HEK293T (cell line): ENCODE data around the gene DKC1.
"Not testable (repeated sequence)": the region's sequence is repeated elsewhere in the genome, so short reads cannot be mapped to it uniquely, and the experiment has no call there.

ENCODE experiments used
- ARNT ChIP-seq: fragments of 450-650 bp; IDR thresholded peaks from 2 replicates; pipeline ENCODE4 v1.6.1; 2017; ENCODE audit warnings: mild to moderate bottlenecking
- BHLHE40 ChIP-seq: fragments of 450-650 bp; IDR thresholded peaks from 2 replicates; pipeline ENCODE4 v1.6.1; 2016; ENCODE audit warnings: mild to moderate bottlenecking, moderate library complexity, borderline replicate concordance
- FOXA1 ChIP-seq: fragments of 450-650 bp; IDR thresholded peaks from 2 replicates; pipeline ENCODE4 v1.6.1; 2016; ENCODE audit warnings: mild to moderate bottlenecking
- FOXK2 ChIP-seq: fragments of 450-650 bp; IDR thresholded peaks from 2 replicates; pipeline ENCODE4 v1.6.1; 2016; ENCODE audit warnings: mild to moderate bottlenecking
- HDGF ChIP-seq: fragments of 450-650 bp; IDR thresholded peaks from 2 replicates; pipeline ENCODE4 v1.6.1; 2017; ENCODE audit warnings: antibody characterized with exemption, borderline replicate concordance

DNA sequence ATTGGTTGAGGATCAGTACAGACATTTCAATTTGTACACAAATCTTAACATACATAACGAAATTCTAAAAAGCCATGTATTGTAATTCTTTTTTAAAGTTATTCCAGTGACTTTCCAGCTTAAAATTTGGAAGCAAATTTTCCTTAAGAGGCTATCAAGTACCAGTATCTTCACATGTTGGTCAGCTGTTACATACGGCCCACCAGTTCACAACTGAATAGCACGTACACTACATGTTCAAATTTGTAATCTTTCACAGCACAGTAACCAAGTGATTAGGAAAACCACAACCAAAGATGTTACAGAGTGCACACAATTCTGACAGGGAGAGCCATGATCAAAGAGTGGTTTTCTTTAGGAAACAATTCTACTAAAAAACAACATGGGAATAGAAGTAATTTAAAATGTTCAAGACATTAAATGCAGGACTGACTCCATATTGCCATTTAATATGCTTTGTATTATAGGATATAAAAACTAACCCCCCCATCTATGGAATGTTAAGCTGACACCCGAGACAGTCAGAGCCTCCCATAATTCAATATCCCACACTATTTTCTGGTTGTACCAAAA is 53.7 kb downstream of the DKC1 start:
- TF ChIP-seq BHLHE40, FOXA1, HDGF, FOXK2, ARNT: not testable (repeated sequence)
